ENCODE measurements around the gene THSD4.
A peak's percentile ranks its signal among the peaks of the same experiment; 100 is the strongest.

Gene THSD4

GRCh38 chr15:71273731-71274447, 158.6 kb downstream of the THSD4 start:
- H3K4me3 ChIP-seq (ENCODE audit: low read length): no peak overlapping the region
- DNase-seq (ENCODE audit: low read depth, low spot score): no peak

- DNase-seq (ENCODE audit: low read depth, low spot score): no peak
- H3K4me3 ChIP-seq (ENCODE audit: low read length): no peak overlapping the region
Measured at GRCh38 chr15:71274448-71274798, 159.2 kb downstream of the THSD4 start.

GRCh38 chr15:71275098-71275497, 159.8 kb downstream of the THSD4 start:
- no peak overlapping the region for H3K4me3 ChIP-seq (ENCODE audit: low read length)
- no peak for DNase-seq (ENCODE audit: low read depth, low spot score)

GRCh38 chr15:71275566-71276335, 160.5 kb downstream of the THSD4 start:
- H3K4me3 ChIP-seq (ENCODE audit: low read length): no peak overlapping the region
- DNase-seq (ENCODE audit: low read depth, low spot score): no peak

- H3K4me3 ChIP-seq (ENCODE audit: low read length): no peak overlapping the region
- DNase-seq (ENCODE audit: low read depth, low spot score): no peak
Measured at GRCh38 chr15:71276336-71276665, 161.0 kb downstream of the THSD4 start.

GRCh38 chr15:71278989-71279756, 163.9 kb downstream of the THSD4 start:
- H3K4me3 ChIP-seq (ENCODE audit: low read length): no peak overlapping the region
- no peak for DNase-seq (ENCODE audit: low read depth, low spot score)

GRCh38 chr15:71279757-71280141, 164.5 kb downstream of the THSD4 start:
- no peak overlapping the region for H3K4me3 ChIP-seq (ENCODE audit: low read length)
- no peak for DNase-seq (ENCODE audit: low read depth, low spot score)

- H3K4me3 ChIP-seq (ENCODE audit: low read length): no peak overlapping the region
Measured at GRCh38 chr15:71280206-71280605, 164.9 kb downstream of the THSD4 start.

GRCh38 chr15:71281256-71281655, 166.0 kb downstream of the THSD4 start:
- DNase-seq (ENCODE audit: low read depth, low spot score): no peak

More at GRCh38 chr15:71280206-71280605, 164.9 kb downstream of the THSD4 start:
- no peak for DNase-seq (ENCODE audit: low read depth, low spot score)

GRCh38 chr15:71282076-71282475, 166.8 kb downstream of the THSD4 start:
- no peak for DNase-seq (ENCODE audit: low read depth, low spot score)
- no peak overlapping the region for H3K4me3 ChIP-seq (ENCODE audit: low read length)

More at GRCh38 chr15:71281256-71281655, 166.0 kb downstream of the THSD4 start:
- H3K4me3 ChIP-seq (ENCODE audit: low read length): no peak overlapping the region

- H3K4me3 ChIP-seq (ENCODE audit: low read length): no peak overlapping the region
- no peak for DNase-seq (ENCODE audit: low read depth, low spot score)
Measured at GRCh38 chr15:71288348-71288955, 173.2 kb downstream of the THSD4 start.

GRCh38 chr15:71290002-71290401, 174.7 kb downstream of the THSD4 start:
- H3K4me3 ChIP-seq (ENCODE audit: low read length): no peak overlapping the region
- DNase-seq (ENCODE audit: low read depth, low spot score): no peak

GRCh38 chr15:71290881-71291635, 175.8 kb downstream of the THSD4 start:
- no peak overlapping the region for H3K4me3 ChIP-seq (ENCODE audit: low read length)
- DNase-seq (ENCODE audit: low read depth, low spot score): no peak

- H3K4me3 ChIP-seq (ENCODE audit: low read length): no peak overlapping the region
- peak; percentile 83 for DNase-seq (ENCODE audit: low read depth, low spot score)
Measured at GRCh38 chr15:71291723-71292122, 176.5 kb downstream of the THSD4 start.

GRCh38 chr15:71293723-71294122, 178.5 kb downstream of the THSD4 start:
- DNase-seq (ENCODE audit: low read depth, low spot score): no peak
- H3K4me3 ChIP-seq (ENCODE audit: low read length): no peak overlapping the region

GRCh38 chr15:71294251-71294910, 179.1 kb downstream of the THSD4 start:
- no peak for DNase-seq (ENCODE audit: low read depth, low spot score)
- no peak overlapping the region for H3K4me3 ChIP-seq (ENCODE audit: low read length)

- H3K4me3 ChIP-seq (ENCODE audit: low read length): no peak overlapping the region
- DNase-seq (ENCODE audit: low read depth, low spot score): no peak
Measured at GRCh38 chr15:71294911-71295602, 179.8 kb downstream of the THSD4 start.

Data from Jurkat, Clone E6-1 (cell line).